Stimulated activated CD4-positive, alpha-beta T cell treated with anti-CD3 and anti-CD28 coated beads, TNF-alpha, amount 100 ng/mL, for 1 hour (primary cell): ENCODE data around the gene TUBB2B.
"Not testable (repeated sequence)": the region's sequence is repeated elsewhere in the genome, so short reads cannot be mapped to it uniquely, and the experiment has no call there.

Experiments used
- DNase-seq, 3 donors: peaks; one replicate each; pipeline ENCODE4 v3.0.0-alpha.2; 2020; ENCODE audit warnings: low read depth in 3 of 3, low spot score in 1 of 3

TUBB2B gene

DNA sequence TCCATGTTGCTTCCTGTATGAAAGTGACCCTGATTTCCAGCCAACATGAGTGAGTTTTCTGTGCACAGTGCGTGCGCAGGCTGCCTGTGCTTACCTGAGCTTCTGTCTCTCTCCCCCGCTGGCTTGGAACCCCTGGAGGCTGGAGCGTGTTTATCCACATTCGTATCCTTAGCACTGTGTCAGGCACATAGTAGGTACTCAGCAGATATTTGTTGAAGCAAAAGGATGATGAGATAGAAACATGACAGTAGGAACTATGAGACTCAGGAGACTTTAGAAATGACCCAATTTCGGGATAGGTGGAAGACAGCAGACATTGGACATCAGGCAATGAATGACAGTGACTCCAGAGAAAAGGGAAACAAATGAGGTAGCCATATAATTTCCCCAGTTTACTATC is 15.2 kb downstream of the TUBB2B start:
- DNase-seq, result no peak

DNA sequence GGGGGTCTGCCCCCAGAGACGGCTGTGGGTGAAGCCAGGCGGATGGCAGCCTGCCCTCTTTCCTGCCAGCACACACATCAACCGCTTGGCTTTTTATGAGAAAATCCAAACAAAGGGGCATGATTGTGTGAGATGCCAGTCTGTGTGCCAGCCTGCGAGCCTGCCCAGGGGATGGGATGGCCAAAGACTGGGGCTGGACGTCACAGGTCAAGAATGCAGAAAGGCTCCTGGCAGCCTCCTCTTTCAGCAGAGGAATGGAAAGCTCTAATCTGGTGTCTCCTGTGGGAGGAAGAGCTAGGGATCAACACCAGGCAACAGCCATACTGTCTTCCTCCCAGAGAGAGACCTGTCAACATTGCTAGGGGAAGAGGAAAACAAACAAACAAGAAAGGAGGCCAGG is 15.8 kb downstream of the TUBB2B start:
- no peak for DNase-seq

DNA sequence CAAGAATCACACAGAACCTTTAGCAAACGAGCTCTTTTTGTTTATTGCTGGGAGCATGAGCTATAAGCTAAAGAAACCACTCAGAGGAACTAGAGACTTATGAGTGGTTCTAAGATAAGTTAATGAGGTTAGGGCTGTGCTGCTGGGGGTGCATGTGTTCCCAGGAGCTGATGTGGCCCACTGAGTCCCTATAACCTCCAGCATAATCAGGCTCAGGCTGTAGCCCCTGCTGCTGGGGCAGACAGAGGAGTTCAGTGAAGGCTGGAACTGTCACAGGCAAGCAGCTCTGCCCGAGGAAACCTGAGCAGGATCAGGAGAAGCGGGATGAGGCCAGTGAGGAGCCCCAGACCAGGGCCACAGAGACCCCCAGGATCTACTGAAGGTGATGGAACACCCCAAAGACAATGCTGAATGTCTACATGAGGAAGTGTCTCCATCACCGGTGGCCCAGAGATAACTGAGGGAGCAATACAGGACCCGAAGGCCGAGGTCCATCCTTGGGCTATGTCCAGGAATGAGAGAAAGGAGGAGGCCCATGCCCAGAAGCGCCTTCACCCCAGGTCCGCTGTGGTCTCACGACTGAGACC is 17.3 kb downstream of the TUBB2B start:
- DNase-seq, result no peak

DNA sequence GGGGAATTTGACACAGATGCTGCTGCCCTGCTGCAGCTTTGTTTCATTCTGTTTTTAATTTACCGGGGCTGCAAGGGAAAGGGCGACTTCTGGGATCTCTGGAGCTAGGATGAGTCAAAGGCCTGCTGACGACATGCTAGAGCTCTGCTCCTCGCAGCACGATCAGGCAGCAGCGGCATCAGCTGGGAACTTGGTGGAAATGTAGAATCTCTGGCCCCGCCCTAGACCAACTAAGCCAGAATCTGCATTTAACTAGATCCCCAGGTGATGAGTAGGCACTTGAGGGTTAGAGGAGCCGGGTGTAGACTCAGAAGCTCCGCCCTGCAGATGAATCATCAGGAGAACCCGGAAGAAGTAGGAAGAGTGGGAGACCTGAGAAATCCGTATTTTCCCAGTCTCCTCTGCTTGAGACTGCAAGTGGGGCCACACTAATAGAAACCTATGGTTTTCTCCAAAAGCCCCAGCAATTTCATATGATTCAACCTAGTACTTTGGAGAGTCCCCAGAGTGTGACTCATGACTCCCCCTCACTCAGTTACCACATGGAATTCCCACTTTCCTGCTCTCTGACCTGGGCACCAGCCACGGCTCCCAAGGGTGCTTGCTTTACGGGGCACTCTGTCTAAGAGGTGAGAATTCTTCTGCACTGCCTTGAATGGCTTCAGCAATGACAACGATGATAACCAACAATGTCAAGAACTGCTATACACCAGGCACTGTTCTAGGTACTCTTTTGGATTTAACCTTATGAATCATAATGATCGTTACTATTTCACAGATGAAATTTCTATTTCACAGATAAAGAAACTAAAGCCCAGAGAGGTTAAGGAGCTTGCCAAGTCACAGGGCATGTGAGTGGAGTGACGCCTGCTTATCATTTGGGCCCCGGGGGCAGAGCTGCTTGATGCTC is 18.1 kb downstream of the TUBB2B start:
- peak in 1 of 3 donors; percentile 44 for DNase-seq

DNA sequence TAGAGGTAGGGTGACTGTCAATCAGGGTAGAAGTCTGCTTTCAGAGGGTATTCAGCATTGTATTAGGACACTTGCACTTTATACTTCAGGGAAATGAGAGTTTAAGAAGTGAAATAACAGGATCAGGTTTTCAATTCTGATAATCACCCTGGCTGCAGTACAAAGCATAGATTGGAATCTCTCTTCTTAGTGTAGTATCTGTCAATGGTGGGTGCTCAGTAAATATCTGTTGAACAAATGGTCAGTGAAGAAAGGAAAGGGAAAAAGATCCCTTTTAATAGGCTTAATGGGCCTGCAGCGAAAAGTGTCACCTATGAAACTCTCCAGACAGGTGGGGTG is 18.7 kb downstream of the TUBB2B start:
- DNase-seq, result no peak

DNA sequence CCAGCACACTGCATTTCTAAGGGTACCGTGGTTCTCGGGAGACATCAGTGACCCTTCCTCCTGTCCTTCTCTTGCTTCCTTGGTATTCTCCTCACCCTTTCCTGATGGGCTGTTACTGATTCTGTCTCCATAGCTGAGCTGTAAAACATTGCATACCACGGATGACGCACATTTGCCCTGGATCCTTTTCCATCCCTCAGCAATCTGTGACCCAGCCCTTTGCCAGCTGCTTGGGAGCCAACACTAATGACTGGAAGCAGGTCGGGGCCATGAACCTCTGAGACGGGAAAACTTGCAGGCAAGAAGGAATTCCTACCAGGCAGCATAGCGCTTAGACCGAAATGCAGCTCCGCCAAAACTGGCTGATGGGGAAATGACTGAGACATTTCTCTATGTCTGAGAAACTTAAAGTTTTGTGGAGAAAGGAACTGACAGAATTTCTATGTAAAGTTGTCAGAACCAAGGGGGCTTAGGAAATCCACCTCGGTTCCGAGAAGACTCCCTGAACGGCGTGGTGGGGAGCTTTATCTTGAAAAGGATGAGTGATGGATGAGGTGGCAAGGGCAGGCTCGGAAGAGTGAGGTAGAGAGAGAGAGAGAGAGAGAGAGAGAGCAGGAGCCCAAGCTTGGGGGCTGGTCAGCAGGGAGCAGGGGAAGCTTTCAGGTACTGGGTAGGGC is 19.2 kb downstream of the TUBB2B start:
- no peak for DNase-seq

DNA sequence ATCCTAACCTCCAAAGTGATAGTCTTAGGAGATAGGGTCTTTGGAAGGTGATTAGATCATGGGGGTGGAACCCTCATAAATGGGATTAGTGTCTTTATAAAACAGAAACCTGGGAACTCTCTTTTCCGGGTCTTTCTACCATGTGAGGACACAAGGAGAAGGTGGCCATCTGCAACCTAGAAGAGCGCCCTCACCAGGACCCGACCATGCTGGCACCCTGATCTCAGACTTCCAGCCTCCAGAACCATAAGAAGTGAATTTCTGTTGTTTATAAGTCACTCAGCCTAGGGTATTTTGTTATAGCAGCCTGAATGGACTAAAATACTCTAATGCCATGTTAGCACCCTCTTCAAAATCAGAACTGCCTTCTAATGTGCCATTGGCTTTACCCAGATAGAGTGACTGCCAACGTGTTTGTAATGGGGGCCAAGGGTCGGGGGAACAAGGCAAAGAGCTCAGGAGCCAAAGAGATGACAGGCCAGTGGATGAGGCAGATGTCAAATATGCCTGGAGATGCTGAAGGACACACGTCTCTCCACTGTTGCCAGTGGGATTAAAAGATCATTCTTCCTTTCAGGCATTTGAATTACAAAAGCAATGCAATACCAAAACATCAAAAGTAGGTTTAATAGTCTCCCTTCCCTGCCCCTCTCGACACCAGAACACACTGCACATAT is 21.0 kb downstream of the TUBB2B start:
- no peak for DNase-seq

DNA sequence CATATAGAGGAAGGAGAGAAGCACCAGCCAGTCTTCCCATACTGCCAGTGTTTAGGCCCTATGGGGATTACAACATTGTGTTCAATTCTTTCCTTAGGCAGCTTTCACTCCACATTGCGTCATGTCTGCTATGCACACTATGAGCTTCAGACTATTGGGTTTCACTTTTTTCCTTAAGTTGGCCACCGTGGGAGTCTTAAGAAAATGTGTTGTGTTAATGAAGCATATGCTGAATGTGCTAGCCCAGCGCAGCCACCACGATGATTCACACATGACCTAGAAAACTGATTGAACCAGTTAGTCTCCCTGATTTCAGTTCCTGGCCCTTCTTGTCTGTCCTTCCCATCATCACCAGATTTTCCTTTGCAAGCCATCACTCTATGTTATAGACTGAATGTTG is 21.5 kb downstream of the TUBB2B start:
- no peak for DNase-seq

DNA sequence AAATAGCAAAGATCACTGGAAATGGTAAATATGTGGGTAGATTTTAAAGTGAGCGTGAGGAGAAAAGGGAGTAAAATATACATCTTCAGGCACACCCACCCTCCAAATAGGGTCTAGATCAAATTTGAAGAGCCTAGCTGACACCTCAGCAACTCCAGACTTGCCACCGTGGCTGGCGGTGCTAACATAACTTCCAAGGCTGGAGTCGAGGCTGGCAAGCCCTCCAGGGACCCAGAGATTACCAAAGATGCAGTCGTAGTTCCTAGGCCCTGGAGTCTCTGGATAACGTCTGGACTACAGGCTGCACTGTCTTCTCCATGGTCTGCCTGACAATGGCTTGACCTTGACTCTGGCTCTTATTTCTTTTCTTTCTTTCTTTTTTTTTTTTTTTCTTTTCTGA is 22.5 kb downstream of the TUBB2B start:
- DNase-seq, result no peak

DNA sequence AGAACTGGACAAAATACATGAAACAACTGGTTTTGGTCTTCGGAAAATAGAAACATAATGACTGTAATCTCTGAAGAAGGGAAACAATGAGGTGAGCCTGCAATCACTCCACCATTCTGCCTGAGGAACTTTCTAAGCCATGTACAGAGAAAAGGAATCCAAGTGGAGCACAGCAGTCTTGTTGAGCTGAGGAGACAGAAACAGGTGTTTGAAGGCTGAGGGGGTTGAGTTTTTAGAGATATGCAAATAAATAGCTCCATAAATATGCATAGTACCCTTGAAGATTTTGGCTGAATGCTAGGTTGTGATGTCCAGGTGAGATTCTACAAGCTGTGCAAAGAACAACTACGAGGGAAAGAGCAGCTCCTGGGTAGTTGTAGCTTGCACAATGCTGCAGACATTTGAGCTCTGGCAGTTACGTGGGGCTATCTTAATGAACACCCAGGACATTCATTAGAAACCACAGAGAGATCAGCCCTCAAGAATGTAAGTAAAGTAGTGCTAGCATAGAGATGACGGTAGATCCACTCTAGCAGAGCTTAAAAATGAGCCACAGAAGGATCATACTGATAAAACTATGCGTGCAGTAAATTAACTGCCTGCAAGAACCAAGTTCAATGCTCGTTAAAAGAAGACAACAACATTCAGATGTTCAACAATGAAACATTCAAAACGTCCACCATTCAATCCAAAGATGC is 24.3 kb downstream of the TUBB2B start:
- no peak for DNase-seq

DNA sequence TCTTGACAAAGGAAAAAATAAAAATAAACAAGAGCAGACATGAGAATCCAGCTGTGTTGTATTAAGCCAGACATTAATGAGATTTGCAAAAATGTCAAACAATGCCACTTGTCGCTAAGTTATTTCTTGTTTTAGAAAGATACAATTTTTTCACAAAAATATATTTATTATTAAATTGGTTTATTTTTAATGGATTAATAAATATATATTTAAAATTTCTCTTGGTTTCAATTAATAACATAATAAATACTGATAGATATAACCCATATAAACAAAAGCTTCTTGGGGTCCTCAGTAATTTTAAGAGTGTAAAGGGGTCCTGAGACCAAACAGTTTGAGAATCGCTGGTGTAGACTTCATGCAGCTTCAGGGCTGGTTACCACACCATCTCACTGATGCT is 26.1 kb downstream of the TUBB2B start:
- DNase-seq, result no peak

DNA sequence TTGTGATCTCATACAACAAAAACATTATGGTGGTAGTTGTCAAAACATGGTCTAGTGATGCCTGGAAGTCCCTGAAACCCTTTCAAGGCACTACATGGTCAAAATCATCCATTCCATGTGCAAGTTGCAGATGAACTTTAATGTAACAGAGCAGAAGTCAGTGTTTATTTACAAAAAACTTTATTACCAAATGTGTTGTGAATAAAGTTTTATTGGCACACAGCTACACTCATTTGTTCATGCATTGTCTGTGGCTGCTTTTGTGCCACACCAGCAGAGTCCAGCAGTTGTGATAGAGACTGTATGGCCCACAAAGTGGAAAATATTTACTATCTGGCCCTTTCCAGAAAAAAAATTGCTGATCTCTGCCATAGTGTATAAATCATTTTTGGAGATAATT is 26.8 kb downstream of the TUBB2B start:
- no peak for DNase-seq

DNA sequence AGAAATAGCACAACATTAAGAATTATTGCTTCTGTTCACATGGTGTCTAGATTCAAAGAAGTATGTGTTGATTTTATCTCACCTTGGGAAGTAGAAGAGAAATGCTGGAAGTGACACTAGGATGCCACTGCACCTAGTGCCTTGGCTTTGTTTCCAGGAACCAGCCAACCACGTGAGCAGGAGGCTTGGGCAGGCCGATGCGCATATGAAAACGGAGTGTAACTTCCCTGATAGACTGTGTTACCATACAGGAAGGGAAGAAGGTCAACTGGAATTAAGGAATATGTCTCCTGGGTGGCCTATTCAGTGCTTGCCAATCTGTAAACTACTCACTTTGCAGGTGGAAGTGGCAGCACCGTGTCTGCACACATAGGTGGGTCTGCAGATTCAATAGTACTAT is 28.1 kb downstream of the TUBB2B start:
- no peak for DNase-seq

DNA sequence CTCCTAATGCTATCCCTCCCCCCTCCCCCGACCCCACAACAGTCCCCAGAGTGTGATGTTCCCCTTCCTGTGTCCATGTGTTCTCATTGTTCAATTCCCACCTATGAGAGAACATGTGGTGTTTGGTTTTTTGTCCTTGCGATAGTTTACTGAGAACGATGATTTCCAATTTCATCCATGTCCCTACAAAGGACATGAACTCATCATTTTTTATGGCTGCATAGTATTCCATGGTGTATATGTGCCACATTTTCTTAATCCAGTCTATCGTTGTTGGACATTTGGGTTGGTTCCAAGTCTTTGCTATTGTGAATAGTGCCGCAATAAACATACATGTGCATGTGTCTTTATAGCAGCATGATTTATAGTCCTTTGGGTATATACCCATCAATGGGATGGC is 29.7 kb downstream of the TUBB2B start:
- not testable (repeated sequence) for DNase-seq

DNA sequence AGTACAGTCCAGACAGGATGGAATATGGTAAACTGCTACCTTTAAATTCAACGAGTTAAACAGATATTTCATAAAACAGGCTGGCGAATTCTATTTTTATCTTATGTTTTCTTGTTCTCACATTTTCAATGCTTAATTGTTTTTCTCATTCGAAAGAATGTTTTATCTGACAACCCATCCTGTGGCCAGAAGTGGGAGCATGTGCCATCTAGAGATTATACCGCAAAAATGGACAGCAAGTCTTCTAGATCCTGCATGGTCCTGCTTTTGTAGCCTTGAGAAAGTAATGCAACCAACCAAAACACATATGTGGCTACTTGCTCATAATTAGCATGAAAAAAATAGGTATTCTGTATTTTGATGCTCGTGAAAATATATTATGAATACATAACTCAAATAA is 30.7 kb downstream of the TUBB2B start:
- DNase-seq, result no peak

DNA sequence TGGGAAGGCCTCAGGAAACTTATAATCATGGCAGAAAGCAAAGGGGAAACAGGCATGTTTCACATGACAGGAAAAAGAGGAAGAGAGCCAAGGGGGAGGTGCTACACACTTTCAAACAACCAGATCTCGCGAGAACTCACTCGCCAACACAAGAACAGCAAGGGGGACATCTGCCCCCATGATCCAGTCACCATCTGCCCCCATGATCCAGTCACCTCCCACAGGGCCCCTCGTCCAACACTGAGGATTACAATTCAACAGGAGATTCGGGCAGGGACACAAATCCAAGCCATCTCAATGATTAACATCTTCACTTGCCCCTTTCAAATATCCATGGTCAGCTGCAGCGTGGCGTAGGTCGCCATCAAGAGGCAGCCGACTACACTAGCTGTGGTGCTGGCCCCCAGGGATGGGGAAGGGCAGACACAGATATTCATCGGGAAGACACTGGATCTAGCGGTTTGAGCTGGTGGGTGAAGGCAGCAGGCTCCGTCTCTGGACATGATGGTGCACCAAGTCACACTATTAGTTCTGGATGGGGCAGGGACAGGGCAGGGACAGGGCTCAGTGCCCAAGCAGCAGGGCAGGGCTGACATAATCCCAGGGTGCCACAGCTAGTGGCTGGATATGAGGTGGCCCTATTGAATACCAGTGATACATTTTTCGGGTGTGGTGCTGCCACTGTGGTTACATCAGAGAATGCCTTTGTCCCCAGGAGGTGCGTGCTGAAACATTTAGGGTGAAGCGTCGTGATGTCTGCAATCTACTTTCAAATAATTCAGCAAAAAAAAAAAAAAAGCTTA is 31.6 kb downstream of the TUBB2B start:
- no peak for DNase-seq

DNA sequence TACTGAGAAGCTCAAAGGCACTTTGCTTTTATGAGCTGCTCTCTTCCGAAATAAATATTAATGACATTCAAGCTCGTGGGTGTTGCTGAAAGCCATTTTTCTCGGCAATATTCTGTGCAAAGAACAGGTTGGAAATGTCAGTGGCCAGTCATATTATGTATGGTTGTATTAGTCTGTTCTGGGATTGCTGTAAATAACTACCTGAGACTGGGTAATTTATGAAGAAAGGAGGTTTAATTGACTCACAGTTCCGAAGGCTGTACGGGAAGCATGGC is 32.1 kb downstream of the TUBB2B start:
- no peak for DNase-seq

DNA sequence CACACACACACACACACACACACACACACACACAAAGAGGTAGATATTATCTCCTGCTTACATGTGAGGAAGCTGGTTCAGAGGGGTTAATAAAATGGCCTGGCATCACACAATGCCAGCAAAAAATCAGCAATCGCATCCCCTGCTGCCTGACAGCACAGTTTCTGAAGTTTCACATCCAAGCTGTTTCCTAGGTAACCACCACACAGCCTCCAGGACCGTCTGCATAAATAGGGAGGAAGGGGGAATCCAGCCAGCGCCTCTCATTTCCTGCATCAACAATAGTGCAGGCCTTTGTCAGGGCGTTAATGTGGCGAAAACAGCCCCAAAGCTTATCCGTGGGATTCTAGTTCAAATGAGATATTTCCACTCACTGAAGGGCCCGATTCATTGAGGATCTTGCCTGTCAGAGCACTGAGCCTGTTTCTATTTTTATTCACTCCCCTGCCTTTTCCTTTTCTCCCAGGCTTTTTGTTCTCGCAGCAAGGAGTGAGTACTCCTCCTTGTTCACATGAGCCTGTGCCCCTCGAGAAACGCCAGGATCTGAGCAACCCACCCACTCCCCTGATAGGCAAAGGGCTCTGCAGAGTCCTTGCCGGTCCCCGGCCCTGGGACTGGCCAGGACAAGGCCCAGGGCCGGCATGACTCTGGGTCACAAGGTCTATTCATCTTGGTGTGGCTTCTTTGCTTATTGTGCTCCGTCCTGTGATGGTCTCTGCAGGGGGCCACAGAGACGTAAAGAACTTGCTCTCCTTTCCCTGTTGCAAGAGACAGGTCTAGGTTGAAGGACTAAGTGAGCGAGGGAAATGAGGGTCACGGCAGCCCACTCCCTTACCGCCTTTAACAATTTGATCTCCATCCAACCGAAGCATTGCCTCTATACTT is 32.7 kb downstream of the TUBB2B start:
- no peak for DNase-seq

DNA sequence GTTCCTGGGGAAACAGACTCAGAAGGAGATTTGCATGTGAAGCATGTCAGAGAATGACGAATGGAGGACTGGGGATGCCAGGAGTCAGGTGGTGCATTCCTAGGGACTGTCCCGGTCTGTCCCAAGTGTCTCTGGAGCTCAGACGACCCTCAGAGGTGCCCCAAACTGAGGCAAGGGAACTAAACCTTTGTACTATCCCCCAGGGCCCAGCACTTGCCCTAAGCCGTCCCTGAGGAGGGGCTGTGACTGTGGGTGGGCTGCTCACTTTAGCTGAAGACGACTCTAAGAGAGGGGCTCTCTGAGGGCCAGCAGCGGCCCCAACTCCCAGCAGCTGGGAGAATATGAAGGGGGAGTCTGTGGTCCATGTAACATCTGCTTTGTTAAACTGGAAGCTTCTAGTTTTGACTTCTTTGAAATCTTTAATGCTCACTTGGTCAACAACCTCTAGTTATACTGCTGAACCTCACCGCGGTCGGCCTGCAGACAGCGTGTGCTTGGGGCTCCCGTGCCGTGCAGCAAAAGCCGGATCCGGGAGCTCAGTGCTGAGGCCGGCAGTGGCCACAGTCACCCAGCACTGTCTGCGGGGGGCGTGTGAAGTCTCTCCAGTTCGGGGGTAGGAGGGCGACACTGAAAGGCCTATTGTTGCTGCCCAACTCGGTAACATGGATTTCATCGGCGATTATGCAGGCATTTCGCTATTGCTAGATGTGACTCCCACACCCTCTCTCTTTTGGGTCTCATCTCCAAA is 34.2 kb downstream of the TUBB2B start:
- DNase-seq, result no peak
